GM18498 (cell line): Measurements from ENCODE around the gene ABLIM2.
A peak's percentile ranks its signal among the peaks of the same experiment; 100 is the strongest.

Experiments
- ATAC-seq: cut with Tn5 transposase; IDR thresholded peaks from one replicate; pipeline ENCODE4 v1.9.1; 2021; ENCODE audit warnings: mild to moderate bottlenecking, moderate library complexity; ENCODE audit not compliant: unreplicated experiment

Gene ABLIM2

GRCh38 chr4:8176547-8177399, 18.2 kb upstream of the ABLIM2 start:
- peak; percentile 76 for ATAC-seq

GRCh38 chr4:8175686-8176085, 17.1 kb upstream of the ABLIM2 start:
- ATAC-seq: no peak

- ATAC-seq: no peak
Observed at GRCh38 chr4:8174970-8175369, 16.4 kb upstream of the ABLIM2 start.

GRCh38 chr4:8173492-8174242, 15.1 kb upstream of the ABLIM2 start:
- no peak for ATAC-seq

- peak; percentile 72 for ATAC-seq
Observed at GRCh38 chr4:8171984-8172924, 13.6 kb upstream of the ABLIM2 start.

GRCh38 chr4:8171266-8171665, 12.7 kb upstream of the ABLIM2 start:
- no peak for ATAC-seq

GRCh38 chr4:8170341-8170740, 11.7 kb upstream of the ABLIM2 start:
- ATAC-seq: no peak

GRCh38 chr4:8169763-8170162, 11.2 kb upstream of the ABLIM2 start:
- no peak for ATAC-seq

GRCh38 chr4:8168832-8169598, 10.4 kb upstream of the ABLIM2 start:
- ATAC-seq: no peak

GRCh38 chr4:8168232-8168631, 9.6 kb upstream of the ABLIM2 start:
- ATAC-seq: no peak

- ATAC-seq: no peak
Observed at GRCh38 chr4:8167815-8168214, 9.2 kb upstream of the ABLIM2 start.

- ATAC-seq: no peak
Observed at GRCh38 chr4:8167291-8167690, 8.7 kb upstream of the ABLIM2 start.

GRCh38 chr4:8165374-8165896, 6.8 kb upstream of the ABLIM2 start:
- ATAC-seq: no peak

GRCh38 chr4:8164687-8165086, 6.1 kb upstream of the ABLIM2 start:
- ATAC-seq: no peak

- ATAC-seq: no peak
Observed at GRCh38 chr4:8164194-8164565, 5.6 kb upstream of the ABLIM2 start.

GRCh38 chr4:8163436-8164193, 5.0 kb upstream of the ABLIM2 start:
- no peak for ATAC-seq

- no peak for ATAC-seq
Observed at GRCh38 chr4:8163026-8163425, 4.4 kb upstream of the ABLIM2 start.

- ATAC-seq: no peak
Observed at GRCh38 chr4:8162625-8163024, 4.0 kb upstream of the ABLIM2 start.

GRCh38 chr4:8160572-8160971, 2.0 kb upstream of the ABLIM2 start:
- ATAC-seq: no peak

GRCh38 chr4:8160233-8160560, 1.6 kb upstream of the ABLIM2 start:
- ATAC-seq: no peak
